ENCODE measurements around the gene EDN2.
A peak's percentile ranks its signal among the peaks of the same experiment; 100 is the strongest.

The EDN2 gene

GRCh38 chr1:41435570-41436178, 48.8 kb downstream of the EDN2 start:
- DNase-seq, result peak; percentile 44

- DNase-seq, result no peak
Measured at GRCh38 chr1:41434748-41435449, 49.6 kb downstream of the EDN2 start.

GRCh38 chr1:41434306-41434705, 50.2 kb downstream of the EDN2 start:
- no peak for DNase-seq

GRCh38 chr1:41433501-41433900, 51.0 kb downstream of the EDN2 start:
- no peak for DNase-seq

GRCh38 chr1:41432481-41433280, 51.8 kb downstream of the EDN2 start:
- peak; percentile 85 for DNase-seq

- no peak for DNase-seq
Measured at GRCh38 chr1:41431490-41432350, 52.8 kb downstream of the EDN2 start.

- no peak for DNase-seq
Measured at GRCh38 chr1:41430582-41430981, 53.9 kb downstream of the EDN2 start.

GRCh38 chr1:41430069-41430468, 54.4 kb downstream of the EDN2 start:
- DNase-seq, result no peak

- no peak for DNase-seq
Measured at GRCh38 chr1:41429641-41430035, 54.8 kb downstream of the EDN2 start.

All from kidney glomerular epithelial cell (primary cell).